NCI-H1048 (cell line): ENCODE results near the gene HADHB.
"Not testable (repeated sequence)": the region's sequence is repeated elsewhere in the genome, so short reads cannot be mapped to it uniquely, and the experiment has no call there.

Experiments used
- DNase-seq: peaks from one replicate; lab custom pipeline; 2025; lab: John Stamatoyannopoulos, UW

The HADHB gene

GRCh38 chr2:26329083-26329482, 84.3 kb downstream of the HADHB start:
- DNase-seq: not testable (repeated sequence)

GRCh38 chr2:26330114-26330549, 85.4 kb downstream of the HADHB start:
- no peak for DNase-seq

DNA sequence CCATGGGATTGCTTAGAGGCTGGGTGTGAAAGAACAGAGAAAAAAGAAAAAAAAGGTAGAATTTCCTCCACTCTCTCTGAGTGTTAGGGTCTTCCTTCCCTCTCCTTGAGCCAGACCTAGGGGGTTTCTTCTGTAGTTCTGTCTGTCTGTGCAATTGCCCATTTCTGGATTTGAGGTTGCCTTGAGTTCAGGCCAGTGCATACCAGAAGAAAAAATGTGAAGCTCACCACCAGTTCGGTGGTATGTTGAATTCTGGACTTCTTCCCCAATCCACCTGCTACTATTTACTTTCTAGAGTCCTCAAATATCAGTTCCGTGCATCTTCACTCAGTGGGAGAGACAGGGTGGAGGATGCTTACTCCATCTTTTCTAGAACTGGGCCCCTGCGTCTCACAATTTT, 85.9 kb downstream of the HADHB start:
- DNase-seq: no peak

GRCh38 chr2:26331321-26331720, 86.6 kb downstream of the HADHB start:
- DNase-seq: not testable (repeated sequence)

- DNase-seq: no peak
Observed at GRCh38 chr2:26333293-26333692, 88.6 kb downstream of the HADHB start.

GRCh38 chr2:26335231-26335630, 90.5 kb downstream of the HADHB start:
- no peak for DNase-seq

GRCh38 chr2:26336719-26337118, 92.0 kb downstream of the HADHB start:
- DNase-seq: no peak

GRCh38 chr2:26337298-26337697, 92.6 kb downstream of the HADHB start:
- no peak for DNase-seq
